Neutrophil (primary cell): Measurements from ENCODE around the gene PDE4D.

ENCODE experiments used
- H3K27ac ChIP-seq: fragments of 200-600 bp; sonication (generic); 2 replicates; pipeline ENCODE4 v1.5.1; 2016; ENCODE audit warnings: mild to moderate bottlenecking, moderate library complexity
- H3K27me3 ChIP-seq: fragments of 200-600 bp; sonication (generic); 2 replicates; pipeline ENCODE4 v1.6.0; 2016; ENCODE audit warnings: mild to moderate bottlenecking
- H3K36me3 ChIP-seq: fragments of 200-600 bp; sonication (generic); 2 replicates; pipeline ENCODE4 v1.5.1; 2017
- H3K4me1 ChIP-seq, 2 experiments: fragments of 200-600 bp in 1 of 2; sonication (generic) in 1 of 2; 1 replicate in 1 of 2; 2 replicates in 1 of 2; pipeline versions ENCODE4 v1.5.1 to v1.6.1; 2013 to 2016; ENCODE audit warnings: low read depth in 1 of 2, low read length in 1 of 2, mild to moderate bottlenecking in 1 of 2, moderate library complexity in 1 of 2; ENCODE audit not compliant: control insufficient read depth in 1 of 2, insufficient read depth in 1 of 2
- H3K4me3 ChIP-seq, 2 experiments: fragments of 200-600 bp in 1 of 2; sonication (generic) in 1 of 2; 1 replicate in 1 of 2; 2 replicates in 1 of 2; pipeline ENCODE4 v1.5.1; 2013 to 2016; ENCODE audit warnings: low read depth in 1 of 2, low read length in 1 of 2, mild to moderate bottlenecking in 1 of 2, moderate library complexity in 1 of 2
- H3K9me3 ChIP-seq: fragments of 200-600 bp; sonication (generic); 2 replicates; pipeline ENCODE4 v1.5.1; 2016
- CTCF ChIP-seq: fragments of 200-600 bp; sonication (generic); IDR thresholded peaks from 2 replicates; pipeline ENCODE4 v1.5.1; 2016; ENCODE audit warnings: antibody characterized with exemption

The PDE4D gene

GRCh38 chr5:58974601-58975000, 918.9 kb downstream of the PDE4D start:
- Histone ChIP-seq H3K36me3 (peaks cover 54% of the 10 kb centered on the region), H3K4me3 (no peak overlapping the region), H3K27me3 (no peaks in the 10 kb centered on the region), H3K4me1 (no peaks in the 10 kb centered on the region), H3K9me3 (no peaks in the 10 kb centered on the region), H3K27ac (no peak overlapping the region)
- no peak for TF ChIP-seq CTCF

- Histone ChIP-seq H3K27ac (no peak overlapping the region), H3K36me3 (peaks cover 49% of the 10 kb centered on the region)
- TF ChIP-seq CTCF, result no peak
These were observed 919.4 kb downstream of the PDE4D start for GRCh38 chr5:58974083-58974482.

GRCh38 chr5:58972301-58972700, 921.2 kb downstream of the PDE4D start:
- peaks cover 46% of the 10 kb centered on the region for H3K36me3 ChIP-seq
- H3K9me3 ChIP-seq, result no peaks in the 10 kb centered on the region
- no peak for TF ChIP-seq CTCF
- no peaks in the 10 kb centered on the region for H3K4me1 ChIP-seq
- no peaks in the 10 kb centered on the region for H3K27me3 ChIP-seq
- no peak overlapping the region for H3K4me3 ChIP-seq
- H3K27ac ChIP-seq, result no peak overlapping the region

More at GRCh38 chr5:58974083-58974482, 919.4 kb downstream of the PDE4D start:
- no peak overlapping the region for H3K4me3 ChIP-seq
- no peaks in the 10 kb centered on the region for H3K4me1 ChIP-seq
- no peaks in the 10 kb centered on the region for H3K9me3 ChIP-seq
- no peaks in the 10 kb centered on the region for H3K27me3 ChIP-seq

- no peak overlapping the region for H3K4me3 ChIP-seq
- no peaks in the 10 kb centered on the region for H3K4me1 ChIP-seq
- no peak for TF ChIP-seq CTCF
These were observed 922.8 kb downstream of the PDE4D start for GRCh38 chr5:58970766-58971165.

GRCh38 chr5:58969795-58970194, 923.7 kb downstream of the PDE4D start:
- Histone ChIP-seq H3K36me3 (peaks cover 21% of the 10 kb centered on the region), H3K4me1 (no peaks in the 10 kb centered on the region), H3K27me3 (no peaks in the 10 kb centered on the region), H3K4me3 (no peak overlapping the region), H3K9me3 (no peaks in the 10 kb centered on the region), H3K27ac (no peak overlapping the region)
- TF ChIP-seq CTCF, result no peak

More at GRCh38 chr5:58970766-58971165, 922.8 kb downstream of the PDE4D start:
- Histone ChIP-seq H3K27me3 (no peaks in the 10 kb centered on the region), H3K27ac (no peak overlapping the region), H3K36me3 (peaks cover 30% of the 10 kb centered on the region), H3K9me3 (no peaks in the 10 kb centered on the region)

GRCh38 chr5:58969253-58969652, 924.3 kb downstream of the PDE4D start:
- H3K27me3 ChIP-seq, result no peaks in the 10 kb centered on the region
- no peak for TF ChIP-seq CTCF
- no peak overlapping the region for H3K27ac ChIP-seq

More at GRCh38 chr5:58969253-58969652, 924.3 kb downstream of the PDE4D start:
- no peaks in the 10 kb centered on the region for H3K9me3 ChIP-seq
- no peak overlapping the region for H3K4me3 ChIP-seq
- H3K4me1 ChIP-seq, result no peaks in the 10 kb centered on the region
- peaks cover 15% of the 10 kb centered on the region for H3K36me3 ChIP-seq
